C1 segment of cervical spinal cord (tissue), 14 donors: ENCODE measurements around the gene MAP2K2.
A peak's percentile ranks its signal among the peaks of the same experiment; 100 is the strongest.
"Not testable (repeated sequence)": the region's sequence is repeated elsewhere in the genome, so short reads cannot be mapped to it uniquely, and the experiment has no call there.

Experiments used
- DNase-seq, 14 donors: peaks; one replicate each; lab custom pipeline; 2025; lab: John Stamatoyannopoulos, UW

MAP2K2 gene

DNA sequence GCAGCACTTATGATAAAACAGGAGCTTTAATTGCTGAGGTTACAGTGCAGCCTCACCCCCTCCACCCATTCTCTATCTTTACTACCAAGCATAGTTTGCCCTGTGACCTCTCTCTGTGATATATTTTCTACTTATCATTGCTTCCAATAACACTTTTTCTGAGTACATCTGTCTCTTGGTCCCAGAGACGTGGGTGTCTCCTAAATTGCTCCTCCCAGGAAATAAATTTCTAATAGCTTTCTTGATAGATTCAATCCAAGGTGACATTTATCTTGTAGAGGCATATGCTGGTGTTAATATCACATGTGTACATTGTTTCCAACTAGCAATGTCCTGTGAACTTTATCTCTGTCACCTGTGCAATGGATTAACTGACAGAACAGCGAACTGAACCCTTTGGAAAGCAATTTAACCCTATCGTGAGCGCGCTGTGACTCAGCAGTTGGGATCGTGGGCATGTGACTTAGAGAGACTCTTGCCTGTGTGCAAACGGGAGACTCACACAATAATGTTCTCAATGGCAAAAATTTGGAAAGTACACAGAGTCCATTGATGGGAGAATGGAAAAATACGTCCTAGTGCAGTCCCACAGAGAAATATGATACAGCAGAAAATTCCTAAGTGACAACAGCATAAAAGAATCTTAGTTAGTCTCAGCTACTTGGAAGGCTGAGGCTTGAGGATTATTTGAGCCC lies 7.0 kb upstream of the MAP2K2 start:
- no peak for DNase-seq

DNA sequence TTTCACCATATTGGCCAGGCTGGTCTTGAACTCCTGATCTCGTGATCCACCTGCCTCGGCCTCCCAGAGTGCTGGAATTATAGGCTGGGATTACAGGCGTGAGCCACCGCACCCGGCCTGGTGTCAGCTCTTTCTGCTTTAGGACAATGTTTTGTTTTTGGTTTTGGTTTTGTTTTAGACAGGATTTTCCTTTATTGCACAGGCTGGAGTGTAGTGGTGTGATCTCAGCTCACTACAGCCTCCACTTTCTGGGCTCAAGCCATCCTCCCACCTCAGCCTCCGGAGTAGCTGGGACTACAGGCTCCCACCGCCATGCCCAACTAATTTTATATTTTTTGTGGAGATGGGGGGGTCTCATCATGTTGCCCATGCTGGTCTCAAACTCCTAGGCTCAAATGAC lies 5.1 kb upstream of the MAP2K2 start:
- not testable (repeated sequence) for DNase-seq

DNA sequence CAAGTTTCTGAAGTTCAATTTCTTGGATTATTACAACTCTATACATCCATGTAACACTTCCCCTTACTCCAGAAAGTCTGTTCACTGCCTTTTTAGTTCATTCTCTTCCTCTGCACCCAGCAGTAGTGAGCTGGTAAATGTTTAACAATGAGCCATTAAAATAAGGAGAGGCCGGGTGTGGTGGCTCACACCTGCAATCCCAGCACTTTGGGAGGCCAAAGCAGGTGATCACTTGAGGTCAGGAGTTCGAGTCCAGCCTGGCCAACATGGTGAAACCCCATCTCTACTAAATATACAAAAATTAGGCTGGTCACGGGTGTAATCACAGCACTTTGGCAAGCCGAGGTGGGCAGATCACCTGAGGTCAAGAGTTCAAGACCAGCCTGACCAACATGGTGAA lies 3.4 kb upstream of the MAP2K2 start:
- not testable (repeated sequence) for DNase-seq

DNA sequence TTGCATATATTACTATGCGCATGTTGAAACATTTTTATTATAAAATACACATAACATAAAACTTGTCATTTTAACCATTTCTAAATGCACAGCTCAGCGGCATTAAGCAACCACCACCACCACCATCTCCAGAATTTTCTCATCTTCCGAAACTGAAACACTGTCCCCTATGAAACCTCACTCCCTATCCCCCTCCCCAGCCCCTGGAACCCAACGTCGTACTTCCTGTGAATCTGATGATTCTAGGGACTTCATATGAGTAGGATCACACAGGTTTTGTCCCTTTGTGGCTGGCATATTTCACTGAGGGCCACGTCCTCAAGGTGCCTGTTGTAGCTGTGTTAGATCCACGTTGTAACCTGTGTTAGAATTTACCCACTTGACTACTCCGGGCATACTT lies 716 bp upstream of the MAP2K2 start:
- no peak for DNase-seq

DNA sequence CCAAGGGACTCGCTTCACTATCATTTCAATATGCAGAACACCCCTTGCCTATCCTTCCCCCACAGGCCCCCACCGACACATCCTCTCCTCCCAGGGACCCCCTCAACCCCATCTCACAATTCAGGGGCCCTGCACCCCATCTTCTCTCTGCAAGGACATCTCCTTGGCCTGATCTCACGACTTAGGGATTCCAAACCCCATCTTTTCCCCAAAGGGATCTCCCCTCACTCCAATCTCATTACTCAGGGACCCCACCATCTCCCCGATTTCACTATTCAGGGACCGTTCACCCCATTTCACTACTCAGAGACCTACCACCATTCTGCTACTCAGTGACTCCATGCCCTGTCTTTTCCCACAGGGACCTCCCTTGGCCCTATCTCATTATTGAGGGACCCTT lies 1.4 kb downstream of the MAP2K2 start:
- no peak for DNase-seq

DNA sequence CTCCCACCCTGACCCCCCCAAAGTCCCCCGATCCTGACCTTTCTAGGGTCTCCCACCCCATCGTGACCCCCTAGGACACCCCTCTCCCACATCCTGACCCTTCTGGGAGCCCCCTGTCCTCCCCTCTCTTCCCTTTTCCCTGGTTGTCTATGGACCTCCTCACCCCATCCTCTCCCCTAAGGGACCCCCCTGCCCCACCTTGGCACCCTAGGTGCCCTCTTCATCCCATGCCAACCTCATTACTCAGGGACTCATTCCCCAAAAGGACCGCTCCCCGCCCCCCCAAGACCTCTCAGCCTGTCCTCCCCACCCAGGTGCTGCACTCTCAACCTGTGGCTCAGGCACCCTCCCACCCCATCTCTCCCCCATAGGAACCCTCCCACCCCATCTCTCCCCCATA lies 2.1 kb downstream of the MAP2K2 start:
- DNase-seq, result no peak

DNA sequence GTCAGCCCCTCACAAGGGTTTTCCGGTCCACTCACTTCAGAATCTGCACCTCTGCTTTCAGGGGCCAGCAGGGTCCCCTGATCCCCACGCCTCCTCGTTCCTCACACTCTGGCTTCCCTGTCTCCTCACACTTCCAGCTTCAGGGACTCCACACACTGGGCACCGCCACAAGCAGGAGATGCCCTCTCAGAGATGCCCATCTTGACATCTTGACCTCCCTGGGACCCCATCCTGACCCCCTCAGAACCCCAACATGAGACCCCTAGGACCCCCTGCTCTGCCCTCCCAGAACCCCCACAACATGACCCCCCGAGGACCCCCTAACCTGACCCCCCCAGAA lies 2.7 kb downstream of the MAP2K2 start:
- no peak for DNase-seq

DNA sequence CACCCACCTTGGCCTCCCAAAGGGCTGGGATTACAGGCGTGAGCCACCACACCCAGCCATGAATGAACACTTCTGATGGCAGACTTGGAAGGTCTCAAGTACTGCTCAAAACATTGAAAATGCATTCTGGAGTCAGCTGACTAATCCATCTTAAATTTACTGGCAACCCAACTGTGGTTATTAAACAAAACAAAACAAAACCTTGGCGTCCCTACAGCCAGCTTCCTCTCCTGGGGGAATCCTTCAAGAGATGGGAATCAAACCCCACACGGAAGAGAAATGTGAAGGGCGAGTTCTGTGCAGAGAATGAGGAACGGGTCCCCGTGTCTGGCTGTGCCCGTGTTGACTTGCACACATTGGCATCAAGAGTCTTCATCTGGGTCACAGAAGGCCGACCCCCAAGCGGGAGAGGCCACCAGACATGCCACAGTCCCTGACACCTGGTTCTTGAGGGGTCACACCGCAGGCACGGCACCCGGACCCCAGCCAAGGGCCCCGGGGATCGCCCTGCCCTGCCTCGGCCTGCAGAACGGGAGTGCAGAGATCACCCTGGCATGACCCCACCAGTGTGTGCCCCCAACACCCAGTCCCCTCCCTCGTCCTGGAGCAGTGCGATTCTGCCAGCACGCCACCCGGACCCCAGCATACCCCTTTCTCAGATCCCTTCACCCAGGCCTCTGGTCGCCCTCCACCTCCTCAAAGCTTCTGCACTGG lies 3.2 kb downstream of the MAP2K2 start:
- no peak for DNase-seq

DNA sequence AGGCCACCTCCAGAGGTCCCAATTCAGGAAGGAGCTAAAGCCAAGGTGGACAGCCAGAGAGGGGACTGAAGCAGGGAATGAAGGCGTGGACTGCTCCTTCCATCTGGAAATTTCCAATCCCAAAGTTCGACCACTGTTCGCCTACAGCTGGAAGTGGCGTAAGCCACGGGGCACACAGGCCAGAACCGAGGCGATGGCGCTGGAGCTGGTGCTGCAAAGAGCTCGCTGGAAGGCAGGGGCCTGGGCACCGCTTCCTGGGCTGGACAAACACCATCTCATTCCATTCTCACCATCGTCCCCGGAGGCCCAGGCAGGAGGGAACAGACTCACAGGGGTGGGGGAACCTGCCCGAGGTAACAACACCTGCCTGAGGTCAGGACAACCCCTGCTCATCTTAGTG lies 4.2 kb downstream of the MAP2K2 start:
- no peak for DNase-seq

DNA sequence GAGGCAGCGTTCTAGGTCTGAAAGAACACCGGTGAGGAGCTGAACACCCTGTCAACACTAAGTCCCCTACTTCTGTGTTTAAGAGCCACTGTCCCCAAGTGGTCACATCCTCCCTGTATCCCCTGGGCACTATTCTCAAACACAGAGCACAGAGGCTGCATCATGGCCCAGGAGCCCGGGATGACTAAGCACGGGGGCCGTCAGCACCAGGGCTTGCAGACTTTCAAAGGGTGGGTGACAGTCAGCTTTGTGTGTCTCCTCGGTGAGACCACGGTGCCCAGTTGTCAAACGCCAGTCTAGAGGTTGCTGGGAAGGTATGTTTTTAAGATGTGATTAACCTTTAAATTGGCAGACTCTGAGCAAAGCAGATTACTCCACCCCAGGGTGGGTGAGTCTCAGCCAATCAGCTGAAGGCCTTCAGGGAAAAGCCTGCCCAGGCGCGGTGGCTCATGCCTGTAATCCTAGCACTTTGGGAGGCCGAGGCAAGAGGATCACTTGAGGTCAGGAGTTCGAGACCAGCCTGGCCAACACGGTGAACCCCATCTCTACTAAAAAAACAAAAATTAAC lies 8.0 kb downstream of the MAP2K2 start:
- DNase-seq, result peak in 1 of 14 donors; percentile 28

DNA sequence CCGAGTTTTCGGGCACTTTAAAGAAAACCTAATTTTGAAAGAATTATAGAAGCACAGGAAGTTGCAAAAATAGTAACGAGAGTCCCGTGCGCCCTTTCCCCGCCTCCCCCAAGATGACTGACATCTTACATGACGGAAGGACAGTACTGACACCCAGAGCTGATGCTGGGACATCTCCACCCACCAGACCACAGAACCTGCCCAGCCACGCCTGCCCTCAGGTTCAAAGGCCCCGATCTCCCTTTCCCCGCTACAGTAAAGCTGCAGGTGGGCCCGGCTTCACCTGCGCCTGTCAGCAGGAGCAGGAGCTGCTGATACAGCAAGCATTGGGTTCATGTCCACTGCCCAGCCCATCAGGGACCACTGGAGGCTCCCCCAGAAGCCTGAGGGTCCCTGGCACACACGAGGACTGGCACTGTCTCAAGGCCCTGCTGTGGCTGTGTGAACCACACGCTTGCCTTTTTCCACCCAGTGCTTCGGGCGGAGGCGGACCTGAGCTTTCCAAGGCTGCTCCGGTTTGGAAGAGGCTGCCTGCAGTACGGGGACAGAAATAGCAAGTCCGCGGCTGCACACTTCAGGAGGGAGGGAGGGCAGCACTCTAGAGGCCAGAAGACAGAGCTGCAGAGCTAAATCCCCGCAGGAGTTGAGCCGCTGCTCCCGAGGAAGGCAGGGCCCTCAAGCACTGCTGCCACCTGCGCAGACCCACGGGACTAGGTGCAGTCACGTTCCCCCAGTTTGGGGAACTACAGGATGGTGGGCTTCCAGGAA lies 8.7 kb downstream of the MAP2K2 start:
- peak in 1 of 14 donors; percentile 82 for DNase-seq

DNA sequence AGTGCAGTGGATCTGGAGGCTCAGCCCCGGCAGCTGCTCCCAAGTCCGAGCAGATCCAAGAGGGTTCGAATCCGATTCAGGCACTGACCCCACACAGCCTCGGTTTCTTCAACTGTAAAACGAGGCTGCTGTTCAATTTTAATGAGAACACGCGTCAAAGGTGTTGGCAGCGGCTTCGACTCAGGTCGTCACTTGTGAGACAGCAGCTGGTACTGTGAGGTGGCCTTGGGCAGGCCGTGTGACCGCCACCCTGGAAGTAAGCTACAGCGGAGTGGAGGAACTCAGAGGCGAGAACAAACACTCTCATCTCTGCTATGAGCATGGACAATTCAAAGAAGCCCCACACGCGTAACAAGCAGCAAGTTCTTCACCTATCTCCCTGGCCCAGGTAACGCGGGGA lies 9.7 kb downstream of the MAP2K2 start:
- no peak for DNase-seq

DNA sequence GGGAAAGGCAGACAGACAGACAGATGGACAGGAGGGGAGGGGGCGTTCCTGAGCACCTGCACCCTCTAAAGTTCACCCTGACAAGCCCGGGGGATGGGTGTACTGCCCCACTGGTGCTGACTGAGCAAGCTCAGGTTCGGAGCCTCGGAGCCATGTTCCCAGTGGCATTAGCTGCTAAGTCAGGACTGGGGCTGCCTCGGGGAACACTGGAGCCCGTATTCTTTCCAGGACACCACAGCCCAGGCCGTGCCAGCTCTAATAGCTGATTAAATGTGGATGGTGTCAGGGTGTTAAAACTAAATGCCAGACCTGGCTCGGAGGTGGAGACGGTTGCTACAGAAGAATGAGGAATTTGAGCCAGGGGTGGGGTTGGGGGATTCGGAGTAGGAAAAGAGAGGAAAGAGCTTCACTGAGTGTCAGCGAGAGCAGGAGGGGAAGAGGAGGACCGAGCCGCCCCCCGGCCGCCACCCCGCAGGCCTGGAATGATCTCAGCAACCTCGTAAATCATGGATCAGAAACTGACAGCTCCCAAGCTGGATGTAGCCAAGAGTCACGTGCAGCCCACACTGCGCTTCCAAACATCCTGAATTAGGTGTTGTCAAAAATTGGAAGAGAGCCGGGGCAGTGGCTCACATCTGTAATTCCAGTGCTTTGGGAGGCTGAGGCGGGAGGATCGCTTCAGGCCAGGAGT lies 10.4 kb downstream of the MAP2K2 start:
- no peak for DNase-seq

DNA sequence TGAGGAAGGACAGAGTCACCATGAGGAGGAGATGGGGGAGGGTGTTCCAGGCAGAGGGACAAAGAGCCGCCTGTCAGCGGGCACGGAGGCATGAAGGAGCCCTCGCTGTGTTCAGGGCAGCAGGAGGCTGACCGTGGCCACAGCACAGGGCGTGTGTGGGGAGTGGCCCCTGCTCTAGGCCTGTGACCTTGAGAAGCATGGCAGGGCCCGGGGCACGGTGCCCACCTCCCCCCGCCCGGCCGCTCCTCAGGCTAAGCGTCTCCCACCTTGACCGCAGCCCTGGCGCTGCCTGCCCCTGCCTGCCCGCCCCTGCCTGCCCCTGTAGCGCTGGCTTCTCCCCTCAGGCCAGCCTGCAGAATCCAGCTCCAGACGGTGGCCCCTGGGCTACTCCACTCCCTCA lies 11.6 kb downstream of the MAP2K2 start:
- DNase-seq, result peak in 1 of 14 donors; percentile 26

DNA sequence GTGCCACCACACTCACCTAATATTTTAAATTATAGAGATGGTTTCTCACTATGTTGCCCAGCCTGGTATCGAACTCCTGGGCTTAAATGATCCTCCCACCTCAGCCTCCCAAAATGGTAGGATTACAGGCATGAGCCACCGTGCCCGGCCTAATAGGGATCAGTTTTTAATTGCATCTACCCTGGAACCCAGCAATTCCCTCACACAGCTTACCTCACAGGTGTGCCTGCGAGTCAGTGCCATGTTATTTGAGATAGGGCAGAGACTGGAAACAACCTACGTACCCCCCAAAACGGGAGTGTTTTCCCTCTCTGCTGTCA lies 14.3 kb downstream of the MAP2K2 start:
- DNase-seq, result no peak

DNA sequence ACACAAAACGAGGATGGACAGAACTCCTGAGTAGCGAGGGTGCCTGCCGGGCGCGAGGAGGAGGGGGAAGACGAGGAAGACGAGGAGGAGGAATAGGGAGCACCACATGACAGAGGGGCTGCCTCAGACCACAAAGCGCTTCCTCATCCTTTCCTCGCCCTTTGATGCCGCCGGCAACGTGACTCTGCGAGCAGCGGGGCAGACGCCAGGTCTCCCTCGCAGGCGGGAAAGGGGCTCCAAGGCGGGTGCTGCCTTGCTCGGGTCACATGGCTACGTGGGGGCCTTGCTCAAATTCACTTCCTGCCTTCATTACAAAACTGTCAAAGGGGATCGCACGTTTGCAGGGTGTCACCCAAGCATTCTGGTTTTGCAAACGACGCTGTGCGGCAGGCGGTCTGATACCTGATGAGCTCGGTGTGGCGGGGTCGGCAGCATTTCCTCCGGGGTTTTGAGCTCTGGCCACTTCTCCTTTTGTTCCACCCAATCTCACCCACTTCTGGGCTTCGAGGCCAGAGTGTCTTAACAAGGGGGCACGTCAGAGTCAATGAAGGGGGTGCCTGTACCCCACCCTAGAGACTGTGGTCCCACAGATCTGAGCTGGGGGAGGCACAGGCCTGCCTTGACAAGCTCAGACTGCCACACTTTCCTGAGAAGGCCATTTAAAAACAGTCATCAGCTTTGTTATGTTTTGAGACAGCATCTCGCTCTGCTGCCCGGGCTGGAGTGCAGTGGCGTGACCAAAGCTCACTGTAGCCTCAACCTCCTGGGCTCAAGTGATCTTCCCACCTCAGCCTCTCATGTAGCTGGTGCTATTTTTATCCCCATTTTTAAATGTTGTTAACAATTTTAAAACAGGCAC lies 14.9 kb downstream of the MAP2K2 start:
- DNase-seq, result no peak

DNA sequence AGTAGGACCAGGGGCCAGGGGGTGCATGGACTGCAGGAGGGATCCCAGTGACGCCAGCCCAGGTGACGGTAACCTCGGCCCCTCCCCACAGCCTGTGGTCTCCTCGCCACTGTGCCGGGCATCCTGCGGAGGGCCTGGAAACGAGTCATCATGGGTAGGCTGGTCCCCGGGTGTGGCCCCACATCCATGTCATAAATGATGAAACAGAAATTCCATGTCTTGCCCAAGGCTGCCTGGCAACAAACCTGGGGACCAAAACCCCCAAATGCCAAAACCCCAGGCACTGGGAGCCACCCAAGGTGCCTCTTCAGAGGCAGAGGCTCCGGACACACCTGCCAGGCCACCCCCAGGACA lies 20.9 kb downstream of the MAP2K2 start:
- DNase-seq, result no peak

DNA sequence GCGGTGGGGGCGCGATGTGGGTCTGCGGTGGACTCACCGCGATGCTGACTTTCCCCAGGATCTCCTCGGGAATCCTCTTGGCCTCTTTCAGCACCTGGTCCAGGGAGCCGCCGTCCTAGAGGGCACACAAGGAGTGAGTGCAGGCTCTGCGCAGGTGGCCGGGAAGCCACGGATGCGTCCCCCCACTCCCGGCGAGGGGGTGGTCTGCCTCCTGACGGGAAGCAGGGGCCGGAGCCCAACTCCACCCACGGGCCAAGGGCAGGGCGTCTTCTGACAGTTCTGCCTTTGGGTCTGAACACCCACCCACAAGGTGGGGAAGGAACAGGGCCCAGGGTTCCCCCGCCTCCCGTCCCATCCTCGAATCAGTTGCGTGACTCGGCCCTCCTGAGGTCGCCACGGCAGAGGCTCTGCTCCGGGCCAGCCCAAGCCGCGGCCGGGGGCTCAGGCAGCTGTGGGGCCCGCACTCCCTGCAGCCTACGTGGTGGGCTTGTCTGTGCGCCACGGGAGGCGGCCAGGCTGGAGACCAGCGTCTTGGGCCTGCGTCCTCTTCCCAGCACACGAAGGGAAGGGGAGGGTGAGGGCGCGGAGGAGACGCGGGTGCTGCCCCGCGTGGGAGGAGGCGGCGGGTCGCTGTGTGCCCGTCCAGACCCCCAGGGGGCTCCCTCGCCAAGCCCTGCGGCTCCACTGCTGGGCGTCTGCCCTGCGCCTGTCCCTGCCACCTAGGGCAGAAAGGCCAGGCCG lies 21.4 kb downstream of the MAP2K2 start:
- no peak for DNase-seq

DNA sequence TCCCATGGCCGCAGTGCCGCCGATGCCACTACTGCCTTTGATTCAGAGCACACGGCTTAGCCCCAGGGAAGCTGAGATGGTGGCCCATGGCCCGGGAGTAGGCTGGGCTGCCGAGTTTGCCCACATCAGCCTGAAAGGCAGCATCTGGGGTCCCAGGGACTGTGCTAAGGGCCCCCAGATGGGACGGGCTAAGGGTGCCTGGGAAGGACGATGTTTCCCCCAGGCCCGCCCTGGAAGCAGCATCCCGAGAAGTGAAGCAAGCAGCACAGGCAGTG lies 22.5 kb downstream of the MAP2K2 start:
- no peak for DNase-seq

DNA sequence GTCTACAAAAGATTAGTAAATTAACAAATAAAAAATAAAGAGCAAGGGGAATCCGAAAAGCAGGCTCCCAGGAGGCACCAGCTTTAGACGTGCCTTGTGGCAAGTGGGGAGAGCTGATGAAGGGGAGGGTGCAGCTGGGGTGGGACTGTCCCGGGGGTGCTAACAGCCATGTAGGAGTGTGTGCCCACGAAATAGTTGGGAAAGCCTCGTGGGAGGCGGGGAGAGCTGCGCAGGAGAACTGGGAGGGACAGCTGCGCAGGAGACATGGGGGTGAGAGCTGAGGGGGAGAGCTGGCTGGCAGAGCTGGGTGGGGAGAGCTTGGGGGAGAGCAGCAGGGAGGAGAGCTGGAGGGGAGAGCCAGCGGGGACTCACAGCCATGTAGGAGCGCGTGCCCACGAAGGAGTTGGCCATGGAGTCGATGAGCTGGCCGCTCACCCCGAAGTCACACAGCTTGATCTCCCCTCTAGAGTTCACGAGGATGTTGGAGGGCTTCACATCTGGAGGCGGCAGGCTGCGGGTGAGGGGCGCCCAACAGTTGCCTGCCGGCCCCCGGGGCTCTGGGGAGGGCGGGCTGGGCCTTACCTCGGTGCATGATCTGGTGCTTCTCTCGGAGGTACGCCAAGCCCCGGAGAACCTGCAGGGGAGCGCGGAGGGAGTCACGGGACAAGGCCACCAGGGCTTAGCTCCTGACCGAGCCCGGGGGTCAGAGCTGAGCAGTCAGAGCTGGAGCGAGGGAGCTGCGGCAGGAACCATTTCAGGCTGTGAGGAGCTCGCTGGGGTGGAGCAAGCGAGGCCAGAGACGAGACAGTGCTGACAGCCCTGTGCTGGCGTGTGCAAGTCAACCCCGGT lies 23.1 kb downstream of the MAP2K2 start:
- DNase-seq, result no peak
